Left hindlimb (tissue), 1 donor: ENCODE measurements around the gene ANKMY1.

ENCODE experiments used
- DNase-seq: peaks from one replicate; pipeline ENCODE4 v3.0.0-alpha.2; 2018

Gene ANKMY1

GRCh38 chr2:240431661-240432424 lies 125.9 kb downstream of the ANKMY1 start:
- peak; percentile 19 for DNase-seq

GRCh38 chr2:240431271-240431660 lies 126.5 kb downstream of the ANKMY1 start:
- peak; percentile 13 for DNase-seq

GRCh38 chr2:240430595-240430994 lies 127.2 kb downstream of the ANKMY1 start:
- DNase-seq: no peak

- DNase-seq: peak; percentile 15
These were observed 127.8 kb downstream of the ANKMY1 start for GRCh38 chr2:240429872-240430491.
